BE2C (cell line): ENCODE results near the gene LYPD3.

Experiments
- DNase-seq: peaks from one replicate; pipeline ENCODE4 v3.0.0-alpha.2; 2020
- H3K27me3 ChIP-seq: fragments of 250-450 bp; sonication (Bioruptor Pico); 2 replicates; pipeline ENCODE4 v1.5.1; 2020; ENCODE audit warnings: mild to moderate bottlenecking
- H3K36me3 ChIP-seq: fragments of 250-450 bp; sonication (Bioruptor Pico); 2 replicates; pipeline ENCODE4 v1.5.1; 2020; ENCODE audit warnings: mild to moderate bottlenecking
- H3K4me1 ChIP-seq: fragments of 250-450 bp; sonication (Bioruptor Pico); 2 replicates; pipeline ENCODE4 v1.5.1; 2020
- H3K4me3 ChIP-seq: 2 replicates; pipeline ENCODE4 v1.5.1; 2011; ENCODE audit warnings: low read depth, low read length
- H3K9me3 ChIP-seq: fragments of 250-450 bp; sonication (Bioruptor Pico); 2 replicates; pipeline ENCODE4 v1.5.1; 2020
- CTCF ChIP-seq: IDR thresholded peaks from 2 replicates; pipeline ENCODE4 v1.5.1; 2012; ENCODE audit warnings: mild to moderate bottlenecking, low read depth, low read length

Gene LYPD3

DNA sequence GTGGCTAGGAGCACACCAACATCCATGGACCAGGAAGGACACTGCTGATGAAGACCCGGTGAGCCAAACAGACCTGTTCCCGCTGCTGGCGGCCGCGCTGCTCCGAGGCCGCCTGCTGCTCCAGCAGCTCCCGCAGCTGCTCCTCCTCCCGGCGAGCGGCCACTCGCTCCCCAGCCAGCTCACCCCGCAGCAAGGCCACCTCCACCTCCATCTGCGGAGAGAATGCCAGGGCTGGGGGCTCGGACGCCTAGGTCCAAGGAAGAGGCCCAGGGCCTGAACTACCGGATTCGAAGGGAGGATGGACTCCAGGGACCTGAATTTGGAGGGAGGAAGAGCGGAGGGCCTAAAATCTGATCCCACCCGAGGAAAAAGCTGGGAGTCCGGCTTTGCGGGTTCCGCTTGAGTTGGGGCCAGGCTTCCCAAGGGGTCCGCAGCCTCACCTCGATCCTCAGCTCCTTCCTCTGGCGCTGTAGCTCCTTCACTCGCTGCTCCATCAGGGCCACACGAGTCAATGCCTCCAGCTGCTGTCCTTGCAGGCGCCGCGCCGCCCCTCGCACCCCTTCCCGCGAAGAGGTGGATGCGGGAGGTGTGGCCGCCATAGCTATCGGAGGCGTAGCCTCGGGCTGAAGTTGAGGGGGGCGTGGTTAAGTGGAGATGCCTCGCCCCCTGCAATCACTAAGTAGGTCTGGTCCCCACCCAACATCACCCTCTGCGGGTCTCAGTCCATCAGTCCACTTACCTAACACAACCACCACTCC, 36.4 kb upstream of the LYPD3 start:
- no peak for DNase-seq
- TF ChIP-seq CTCF, result no peak
- Histone ChIP-seq H3K4me3 (no peak overlapping the region), H3K27me3 (no peaks in the 10 kb centered on the region), H3K4me1 (no peaks in the 10 kb centered on the region), H3K9me3 (no peaks in the 10 kb centered on the region), H3K36me3 (no peaks in the 10 kb centered on the region)

DNA sequence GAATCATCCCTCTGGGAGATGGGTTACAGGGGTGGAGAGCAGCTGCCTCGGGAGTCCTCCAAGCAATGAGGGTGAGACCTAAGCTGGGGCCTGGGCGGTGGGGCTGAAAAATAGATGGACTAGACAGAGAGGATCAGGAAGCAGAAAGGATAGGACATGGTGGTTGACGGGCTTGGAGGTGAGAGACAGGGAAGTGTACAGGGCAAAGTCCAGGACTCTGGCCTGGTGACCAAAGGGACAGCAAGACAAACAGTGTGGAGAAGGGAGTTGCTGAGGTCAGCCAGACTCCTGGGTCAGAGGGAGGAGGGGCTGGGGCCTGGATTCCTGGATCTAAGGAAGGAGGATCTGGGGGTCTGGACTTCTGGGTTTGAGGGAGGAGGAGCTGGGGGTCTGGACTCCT, 33.6 kb upstream of the LYPD3 start:
- Histone ChIP-seq H3K36me3 (no peaks in the 10 kb centered on the region), H3K4me3 (no peak overlapping the region), H3K27me3 (no peaks in the 10 kb centered on the region), H3K4me1 (no peaks in the 10 kb centered on the region), H3K9me3 (no peaks in the 10 kb centered on the region)
- DNase-seq, result no peak
- TF ChIP-seq CTCF, result no peak

- no peaks in the 10 kb centered on the region for H3K36me3 ChIP-seq
- no peak for TF ChIP-seq CTCF
These were observed 32.9 kb upstream of the LYPD3 start for GRCh38 chr19:43498233-43498842.

DNA sequence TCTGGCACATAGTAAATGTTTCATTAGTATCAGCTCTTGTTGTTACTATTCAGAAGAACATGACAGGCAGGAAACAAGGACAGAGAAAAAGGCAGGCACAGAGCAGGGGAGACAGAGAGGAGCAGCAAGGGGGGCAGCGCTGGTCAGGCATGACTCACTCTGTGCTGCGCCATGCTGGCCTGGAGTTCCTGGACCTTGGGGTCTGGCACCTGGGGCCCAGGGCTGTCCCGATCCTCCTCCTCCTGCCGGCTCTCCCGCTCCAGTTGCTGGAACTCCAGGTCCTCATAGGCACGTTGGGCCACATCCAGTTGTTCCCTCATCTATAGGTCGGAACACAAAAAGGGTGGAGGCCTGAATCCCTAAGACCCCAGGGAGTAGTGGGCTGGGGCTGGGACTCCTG, 31.6 kb upstream of the LYPD3 start:
- TF ChIP-seq CTCF, result no peak

More at GRCh38 chr19:43498233-43498842, 32.9 kb upstream of the LYPD3 start:
- Histone ChIP-seq H3K9me3 (no peaks in the 10 kb centered on the region), H3K4me3 (no peak overlapping the region), H3K4me1 (no peaks in the 10 kb centered on the region), H3K27me3 (no peaks in the 10 kb centered on the region)
- DNase-seq, result no peak

DNA sequence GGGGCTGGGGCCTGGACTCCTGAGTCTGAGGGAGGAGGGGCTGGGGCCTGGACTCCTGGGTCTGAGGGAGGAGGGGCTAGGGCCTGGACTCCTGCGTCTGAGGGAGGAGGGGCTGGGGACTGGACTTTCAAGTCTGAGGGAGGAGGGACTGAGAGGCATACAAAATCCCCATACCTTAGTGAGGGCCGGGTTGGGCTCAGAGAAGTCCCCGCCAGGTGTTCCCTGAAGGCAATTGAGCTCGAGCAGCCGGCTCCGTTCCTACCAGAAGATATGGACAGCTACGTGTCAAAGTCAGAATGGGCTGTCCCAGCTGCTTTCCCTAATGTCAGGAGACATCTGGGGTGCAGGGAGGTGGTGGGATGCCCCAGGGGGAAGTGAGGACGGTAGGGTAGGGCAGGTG, 29.7 kb upstream of the LYPD3 start:
- no peak for TF ChIP-seq CTCF
- Histone ChIP-seq H3K9me3 (no peaks in the 10 kb centered on the region), H3K36me3 (no peaks in the 10 kb centered on the region), H3K4me1 (no peaks in the 10 kb centered on the region), H3K4me3 (no peak overlapping the region), H3K27me3 (no peaks in the 10 kb centered on the region)
- no peak for DNase-seq

More for the DNA sequence above, 31.6 kb upstream of the LYPD3 start:
- H3K27me3 ChIP-seq, result no peaks in the 10 kb centered on the region
- H3K4me3 ChIP-seq, result no peak overlapping the region
- H3K36me3 ChIP-seq, result no peaks in the 10 kb centered on the region
- no peaks in the 10 kb centered on the region for H3K4me1 ChIP-seq
- H3K9me3 ChIP-seq, result no peaks in the 10 kb centered on the region
- no peak for DNase-seq

DNA sequence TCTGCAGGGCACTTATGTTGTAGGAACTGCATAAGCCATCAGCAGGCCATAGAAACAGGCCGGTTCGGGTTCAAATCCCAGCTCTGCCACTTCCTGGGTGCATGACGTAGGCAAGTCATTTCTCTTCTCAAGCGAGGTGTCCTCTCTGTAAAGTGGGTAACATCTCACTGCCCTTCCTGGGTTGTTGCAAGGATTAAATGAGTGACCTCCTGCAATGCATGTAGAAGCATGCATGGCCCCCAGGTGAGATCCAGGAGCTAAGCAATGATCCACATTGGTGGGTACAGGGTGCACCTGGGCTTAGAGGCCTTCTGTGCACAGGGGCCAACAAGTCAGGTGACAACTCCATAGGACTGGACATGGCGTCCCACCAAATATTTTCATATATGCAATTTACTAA, 25.4 kb upstream of the LYPD3 start:
- Histone ChIP-seq H3K36me3 (no peaks in the 10 kb centered on the region), H3K27me3 (no peaks in the 10 kb centered on the region), H3K9me3 (no peaks in the 10 kb centered on the region), H3K4me1 (no peaks in the 10 kb centered on the region), H3K4me3 (no peak overlapping the region)
- DNase-seq, result no peak
- no peak for TF ChIP-seq CTCF
